Caco-2 (cell line): ENCODE data around the gene RPL22. TPM values are rescaled to one million over a fixed set of nuclear protein-coding genes. Genes with fewer than 3 reads are reported as not detected.

Experiments
- BruUV-seq: library from RNA; stranded (reverse); fragments of 400-500 nt; replicated peaks from 2 replicates; lab custom pipeline; 2021; lab: Mats Ljungman, UMichigan
- CTCF ChIA-PET: fragments of 300-600 bp; sonication (Branson Sonifier 250); formaldehyde crosslinking; loops from one replicate; lab custom pipeline; 2022; ENCODE audit warnings: antibody characterized with exemption; lab: Charles Lee
- POLR2A ChIA-PET: fragments of 300-600 bp; sonication (Branson Sonifier 250); formaldehyde crosslinking; loops from one replicate; lab custom pipeline; 2022; ENCODE audit warnings: antibody characterized with exemption; lab: Charles Lee
- DNase-seq, 2 experiments: peaks; one replicate each; pipeline versions ENCODE4 v3.0.0 to v3.0.0-alpha.2; 2020 to 2022
- H3K27me3 ChIP-seq: replicated peaks from 2 replicates; pipeline ENCODE4 v1.6.0; 2011; ENCODE audit warnings: low read length; ENCODE audit not compliant: control insufficient read depth, insufficient read depth
- H3K36me3 ChIP-seq: 2 replicates; pipeline ENCODE4 v1.5.1; 2011; ENCODE audit warnings: low read length; ENCODE audit not compliant: control insufficient read depth, insufficient read depth
- H3K4me1 ChIP-seq: fragments of 250-450 bp; sonication (Bioruptor Pico); 2 replicates; pipeline ENCODE4 v1.5.1; 2020; ENCODE audit warnings: mild to moderate bottlenecking
- H3K4me3 ChIP-seq: 2 replicates; pipeline ENCODE4 v1.5.1; 2011; ENCODE audit warnings: low read depth, mild to moderate bottlenecking, control low read depth, low read length
- H3K9me3 ChIP-seq: fragments of 250-450 bp; sonication (Bioruptor Pico); 2 replicates; pipeline ENCODE4 v1.5.1; 2020; ENCODE audit warnings: mild to moderate bottlenecking, moderate library complexity
- H3K27ac Mint-ChIP-seq: one replicate; pipeline ENCODE4 v1.8.0; 2022; ENCODE audit warnings: mixed read lengths; ENCODE audit not compliant: unreplicated experiment
- H3K27me3 Mint-ChIP-seq: one replicate; pipeline ENCODE4 v1.8.0; 2022; ENCODE audit warnings: mixed read lengths; ENCODE audit not compliant: insufficient read depth, unreplicated experiment
- H3K36me3 Mint-ChIP-seq: one replicate; pipeline ENCODE4 v1.8.0; 2022; ENCODE audit warnings: mild to moderate bottlenecking, mixed read lengths; ENCODE audit not compliant: insufficient read depth, unreplicated experiment
- H3K4me1 Mint-ChIP-seq: one replicate; pipeline ENCODE4 v1.8.0; 2022; ENCODE audit warnings: low read depth, mixed read lengths; ENCODE audit not compliant: unreplicated experiment
- H3K4me3 Mint-ChIP-seq: one replicate; pipeline ENCODE4 v1.8.0; 2022; ENCODE audit warnings: mild to moderate bottlenecking, moderate library complexity, mixed read lengths; ENCODE audit not compliant: unreplicated experiment
- H3K9me3 Mint-ChIP-seq: one replicate; pipeline ENCODE4 v1.8.0; 2022; ENCODE audit warnings: mixed read lengths; ENCODE audit not compliant: unreplicated experiment
- intact Hi-C: fragments of 100-400 bp; cut with micrococcal nuclease; formaldehyde crosslinking; loops from one replicate; pipeline ENCODE4 v1.10.0; 2022; ENCODE audit not compliant: unreplicated experiment
- total RNA-seq: library from RNA; stranded (reverse); gene quantifications from 2 replicates; pipeline ENCODE4 v1.2.3, GENCODE V29; 2022
- TF ChIP-seq, protein P1 (sequence below), 2 experiments: fragments of 200-600 bp in 1 of 2; IDR thresholded peaks; 1 replicate in 1 of 2; 2 replicates in 1 of 2; pipeline versions ENCODE4 v1.5.1 to v1.8.0; 2011 to 2022; ENCODE audit warnings: antibody characterized with exemption in 1 of 2, control low read depth in 1 of 2, inconsistent platforms in 1 of 2, low read depth in 1 of 2, low read length in 1 of 2, mild to moderate bottlenecking in 1 of 2, moderate library complexity in 1 of 2; ENCODE audit not compliant: insufficient read depth in 1 of 2, severe bottlenecking in 1 of 2, unreplicated experiment in 1 of 2

RPL22 gene
- total RNA-seq, 1 experiment from 2014 or later, result 406 TPM

DNA sequence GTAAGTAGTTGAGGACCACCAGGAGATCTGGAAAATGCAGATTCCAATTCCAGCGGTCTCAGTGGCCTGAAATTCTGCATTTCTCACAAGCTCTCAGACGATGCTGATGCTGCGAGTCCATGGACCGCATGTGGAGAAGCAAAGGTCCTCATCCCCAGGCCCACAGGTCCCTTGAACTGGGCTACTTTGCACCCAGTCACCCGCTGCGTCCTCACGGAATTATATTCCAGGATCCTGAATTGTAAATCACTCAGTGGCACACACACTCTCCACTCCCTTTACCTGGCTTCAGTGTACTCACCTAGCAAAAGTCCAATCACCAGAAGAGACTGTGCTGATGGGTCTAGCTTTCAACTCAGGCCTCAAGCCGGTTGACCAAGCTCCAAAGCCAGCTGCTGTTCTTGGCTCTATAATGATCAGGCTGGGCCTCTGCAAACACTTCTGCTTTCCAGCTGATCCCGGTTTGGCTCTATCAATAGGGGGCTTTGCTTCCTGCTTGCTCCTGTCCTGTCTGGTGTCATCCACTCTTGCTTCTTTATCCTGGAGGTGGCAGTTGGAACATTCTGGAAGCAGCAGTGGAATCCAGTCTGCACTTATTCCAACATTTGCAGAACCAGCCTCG, 904 bp upstream of the RPL22 start:
- intact Hi-C loops, result no loop called here
- Histone ChIP-seq H3K27me3 (no peaks in the 10 kb centered on the region), H3K4me1 (peaks cover 14% of the 10 kb centered on the region), H3K36me3 (no peaks in the 10 kb centered on the region; the same call in 1 of the 2 replicates), H3K4me3 (peak overlapping the region; percentile 34), H3K9me3 (no peaks in the 10 kb centered on the region)
- H3K27me3 Mint-ChIP-seq, result no peaks in the 10 kb centered on the region
- H3K27ac Mint-ChIP-seq, result peak overlapping the region; percentile 95
- peak overlapping the region; percentile 83 for H3K4me3 Mint-ChIP-seq
- no TSS peak for BruUV-seq
- peaks cover 18% of the 10 kb centered on the region for H3K4me1 Mint-ChIP-seq
- ChIA-PET POLR2A (no interaction called here), CTCF (interaction anchor here (0.6 kb wide), 1 partner anchor 43 kb away, joined by 3 read pairs; no protein-coding TSS in a partner anchor)
- TF ChIP-seq, protein P1, sequence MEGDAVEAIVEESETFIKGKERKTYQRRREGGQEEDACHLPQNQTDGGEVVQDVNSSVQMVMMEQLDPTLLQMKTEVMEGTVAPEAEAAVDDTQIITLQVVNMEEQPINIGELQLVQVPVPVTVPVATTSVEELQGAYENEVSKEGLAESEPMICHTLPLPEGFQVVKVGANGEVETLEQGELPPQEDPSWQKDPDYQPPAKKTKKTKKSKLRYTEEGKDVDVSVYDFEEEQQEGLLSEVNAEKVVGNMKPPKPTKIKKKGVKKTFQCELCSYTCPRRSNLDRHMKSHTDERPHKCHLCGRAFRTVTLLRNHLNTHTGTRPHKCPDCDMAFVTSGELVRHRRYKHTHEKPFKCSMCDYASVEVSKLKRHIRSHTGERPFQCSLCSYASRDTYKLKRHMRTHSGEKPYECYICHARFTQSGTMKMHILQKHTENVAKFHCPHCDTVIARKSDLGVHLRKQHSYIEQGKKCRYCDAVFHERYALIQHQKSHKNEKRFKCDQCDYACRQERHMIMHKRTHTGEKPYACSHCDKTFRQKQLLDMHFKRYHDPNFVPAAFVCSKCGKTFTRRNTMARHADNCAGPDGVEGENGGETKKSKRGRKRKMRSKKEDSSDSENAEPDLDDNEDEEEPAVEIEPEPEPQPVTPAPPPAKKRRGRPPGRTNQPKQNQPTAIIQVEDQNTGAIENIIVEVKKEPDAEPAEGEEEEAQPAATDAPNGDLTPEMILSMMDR (IDR thresholded peaks at IDR 0.05; ENCODE audit: insufficient read depth in 1 of 2, low read depth in 1 of 2, low read length in 1 of 2, severe bottlenecking in 1 of 2, unreplicated experiment in 1 of 2), result no peak
- peaks cover 44% of the 10 kb centered on the region for H3K36me3 Mint-ChIP-seq
- DNase-seq, result no peak
- H3K9me3 Mint-ChIP-seq, result no peaks in the 10 kb centered on the region

DNA sequence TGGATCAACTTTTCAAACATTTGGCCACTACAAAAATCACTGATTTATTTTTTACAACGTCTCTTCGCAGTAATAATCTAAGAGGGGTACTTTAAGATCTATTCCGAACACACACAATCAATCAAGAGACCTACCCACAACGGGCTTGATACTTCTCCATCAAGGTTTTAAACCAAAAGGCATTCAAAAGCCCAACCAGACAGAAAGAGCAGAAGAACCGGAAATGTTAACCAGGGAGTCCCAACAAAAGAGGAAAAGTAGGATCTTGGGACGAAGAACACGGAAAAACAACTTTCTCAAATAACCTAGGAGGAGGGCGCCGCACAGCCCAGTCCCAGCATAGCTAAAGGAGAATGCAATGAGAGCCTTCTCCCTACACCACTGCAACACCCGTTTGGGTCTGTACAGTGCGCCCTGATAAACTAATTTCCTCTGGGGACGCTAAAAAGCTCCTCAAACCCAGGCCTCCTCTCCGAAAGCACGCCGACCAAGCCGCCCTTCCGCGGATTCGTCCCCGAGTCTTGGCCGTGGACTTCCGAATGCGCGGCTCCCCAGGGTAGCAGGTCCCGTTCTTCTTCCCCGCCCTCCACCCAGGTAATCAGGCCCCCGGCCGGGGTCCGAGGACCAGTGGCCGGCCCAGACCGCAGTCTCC, 623 bp downstream of the RPL22 start:
- DNase-seq, result peak in 1 of 2 experiments; percentile 35
- Mint-ChIP-seq H3K4me3 (peak overlapping the region; percentile 83), H3K9me3 (no peaks in the 10 kb centered on the region), H3K27ac (peak overlapping the region; percentile 95), H3K4me1 (peaks cover 18% of the 10 kb centered on the region), H3K36me3 (peaks cover 54% of the 10 kb centered on the region), H3K27me3 (no peaks in the 10 kb centered on the region)
- Histone ChIP-seq H3K27me3 (no peaks in the 10 kb centered on the region), H3K4me1 (peaks cover 14% of the 10 kb centered on the region), H3K36me3 (no peaks in the 10 kb centered on the region; the same call in 1 of the 2 replicates), H3K4me3 (peak overlapping the region; percentile 87), H3K9me3 (no peaks in the 10 kb centered on the region)
- TF ChIP-seq, protein P1 (IDR thresholded peaks at IDR 0.05; ENCODE audit: insufficient read depth in 1 of 2, low read depth in 1 of 2, low read length in 1 of 2, severe bottlenecking in 1 of 2, unreplicated experiment in 1 of 2), result no peak
- TSS peak; percentile 55 for BruUV-seq
- intact Hi-C loops, result loop anchor here (5.0 kb wide), 1 partner anchor 39 kb away; the partner anchor contains the start of gene ICMT
- CTCF ChIA-PET, result interaction anchor here (0.5 to 0.7 kb wide), 2 partner anchors 10 to 34 kb away, joined by 3 read pairs; no protein-coding TSS in a partner anchor
- POLR2A ChIA-PET, result no interaction called here

DNA sequence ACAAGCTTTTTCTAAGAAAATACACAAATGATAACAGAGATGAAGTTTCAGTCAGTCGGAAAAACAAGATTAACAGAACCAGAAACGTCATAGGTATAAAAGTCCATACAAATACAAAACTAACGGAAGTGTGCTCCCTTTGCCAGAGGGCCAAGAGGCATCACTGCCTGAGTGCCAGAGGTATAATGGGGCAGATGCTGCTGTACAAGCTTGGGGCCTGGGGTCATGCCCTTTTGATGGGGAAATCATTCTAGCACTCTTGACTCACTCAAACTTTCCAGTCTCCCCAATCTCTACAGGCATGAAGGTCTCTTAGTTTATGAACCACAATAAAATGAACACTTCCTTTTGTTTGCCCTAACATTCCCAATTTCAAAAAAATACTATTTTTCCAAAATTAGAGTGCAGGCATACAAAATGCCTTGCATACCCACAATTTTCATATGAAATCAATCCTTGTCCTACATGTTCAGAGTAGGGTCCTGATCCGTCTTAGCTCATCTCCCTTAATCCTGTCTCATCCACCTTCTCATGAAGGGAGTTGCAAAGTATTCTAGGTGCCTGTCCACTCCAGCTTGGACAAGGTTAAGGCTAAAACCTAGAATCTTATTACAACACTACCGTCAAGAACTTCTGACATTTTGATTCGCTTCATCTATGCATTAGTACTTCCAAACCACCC, 1.5 kb downstream of the RPL22 start:
- peaks cover 14% of the 10 kb centered on the region for H3K4me1 ChIP-seq
- Mint-ChIP-seq H3K27ac (peak overlapping the region; percentile 95), H3K9me3 (no peaks in the 10 kb centered on the region), H3K36me3 (peaks cover 63% of the 10 kb centered on the region), H3K4me3 (peak overlapping the region; percentile 83), H3K4me1 (peaks cover 18% of the 10 kb centered on the region), H3K27me3 (no peaks in the 10 kb centered on the region)
- intact Hi-C loops, result loop anchor here (5.0 kb wide), 1 partner anchor 39 kb away; the partner anchor contains the start of gene ICMT
- no TSS peak for BruUV-seq
- ChIA-PET POLR2A (no interaction called here), CTCF (interaction anchor here (0.7 kb wide), 1 partner anchor 35 kb away, joined by 3 read pairs; no protein-coding TSS in a partner anchor)
- H3K9me3 ChIP-seq, result no peaks in the 10 kb centered on the region
- no peaks in the 10 kb centered on the region for H3K27me3 ChIP-seq
- TF ChIP-seq, protein P1 (IDR thresholded peaks at IDR 0.05; ENCODE audit: insufficient read depth in 1 of 2, low read depth in 1 of 2, low read length in 1 of 2, severe bottlenecking in 1 of 2, unreplicated experiment in 1 of 2), result no peak
- peak overlapping the region; percentile 87 for H3K4me3 ChIP-seq
- no peak for DNase-seq
- no peaks in the 10 kb centered on the region; the same call in 1 of the 2 replicates for H3K36me3 ChIP-seq
